NCI-H2107 treated with DMSO at 0.1 percent for 48 hours (cell line): Measurements from ENCODE around the gene TPCN2.
"Not testable (repeated sequence)": the region's sequence is repeated elsewhere in the genome, so short reads cannot be mapped to it uniquely, and the experiment has no call there.

ENCODE experiments used
- DNase-seq: peaks from one replicate; lab custom pipeline; 2025; ENCODE audit not compliant: unreplicated experiment; lab: John Stamatoyannopoulos, UW

TPCN2 gene

GRCh38 chr11:69073469-69073868, 24.7 kb downstream of the TPCN2 start:
- no peak for DNase-seq

DNA sequence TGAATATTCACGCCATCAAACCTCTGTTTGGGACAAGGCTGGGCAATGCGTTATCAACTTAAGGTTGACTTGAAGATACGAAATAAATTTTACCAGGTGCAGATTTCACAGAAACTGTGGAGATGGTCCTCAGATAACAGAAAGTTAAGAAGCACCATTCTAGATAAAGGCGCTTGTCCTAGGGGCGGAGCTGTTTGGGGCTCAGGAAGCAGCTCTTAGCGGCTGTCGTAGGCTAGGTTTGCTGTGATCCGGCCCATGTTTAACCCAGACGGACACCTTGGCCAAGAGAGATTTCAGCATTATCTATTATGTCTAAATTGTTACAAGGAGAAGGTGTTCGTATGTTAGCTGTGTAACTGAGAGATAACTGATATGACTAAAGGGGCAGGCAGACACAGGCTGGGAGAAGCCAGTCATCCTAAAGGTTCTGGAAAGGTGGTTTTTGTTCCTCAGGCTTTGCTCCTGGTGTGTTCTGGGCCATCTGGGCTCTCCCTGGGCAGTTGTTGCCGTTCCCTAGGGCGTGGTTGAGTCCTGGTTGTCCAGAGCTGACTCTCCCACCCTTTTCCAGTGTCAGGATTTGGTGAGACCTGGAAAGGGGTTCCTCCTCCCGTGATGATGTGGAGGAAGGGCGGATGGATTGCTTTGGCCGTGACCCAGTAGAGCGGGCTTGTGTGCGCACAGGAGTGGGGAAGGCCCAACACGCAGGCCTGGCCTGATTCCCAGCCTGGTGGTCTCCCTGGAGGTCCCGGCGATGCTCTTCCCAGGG, 25.8 kb downstream of the TPCN2 start:
- DNase-seq, result no peak

- DNase-seq, result no peak
Observed at GRCh38 chr11:69075421-69076128, 26.8 kb downstream of the TPCN2 start.

GRCh38 chr11:69076129-69076791, 27.5 kb downstream of the TPCN2 start:
- DNase-seq, result no peak

DNA sequence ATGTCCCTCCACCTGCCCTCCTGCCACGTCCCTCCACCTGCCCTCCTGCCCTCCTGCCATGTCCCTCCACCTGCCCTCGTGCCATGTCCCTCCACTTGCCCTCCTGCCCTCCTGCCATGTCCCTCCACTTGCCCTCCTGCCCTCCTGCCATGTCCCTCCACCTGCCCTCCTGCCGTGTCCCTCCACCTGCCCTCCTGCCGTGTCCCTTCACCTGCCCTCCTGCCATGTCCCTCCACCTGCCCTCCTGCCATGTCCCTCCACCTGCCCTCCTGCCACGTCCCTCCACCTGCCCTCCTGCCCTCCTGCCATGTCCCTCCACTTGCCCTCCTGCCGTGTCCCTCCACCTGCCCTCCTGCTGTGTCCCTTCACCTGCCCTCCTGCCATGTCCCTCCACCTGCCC, 28.2 kb downstream of the TPCN2 start:
- not testable (repeated sequence) for DNase-seq

- no peak for DNase-seq
Observed at GRCh38 chr11:69078508-69078907, 29.8 kb downstream of the TPCN2 start.

DNA sequence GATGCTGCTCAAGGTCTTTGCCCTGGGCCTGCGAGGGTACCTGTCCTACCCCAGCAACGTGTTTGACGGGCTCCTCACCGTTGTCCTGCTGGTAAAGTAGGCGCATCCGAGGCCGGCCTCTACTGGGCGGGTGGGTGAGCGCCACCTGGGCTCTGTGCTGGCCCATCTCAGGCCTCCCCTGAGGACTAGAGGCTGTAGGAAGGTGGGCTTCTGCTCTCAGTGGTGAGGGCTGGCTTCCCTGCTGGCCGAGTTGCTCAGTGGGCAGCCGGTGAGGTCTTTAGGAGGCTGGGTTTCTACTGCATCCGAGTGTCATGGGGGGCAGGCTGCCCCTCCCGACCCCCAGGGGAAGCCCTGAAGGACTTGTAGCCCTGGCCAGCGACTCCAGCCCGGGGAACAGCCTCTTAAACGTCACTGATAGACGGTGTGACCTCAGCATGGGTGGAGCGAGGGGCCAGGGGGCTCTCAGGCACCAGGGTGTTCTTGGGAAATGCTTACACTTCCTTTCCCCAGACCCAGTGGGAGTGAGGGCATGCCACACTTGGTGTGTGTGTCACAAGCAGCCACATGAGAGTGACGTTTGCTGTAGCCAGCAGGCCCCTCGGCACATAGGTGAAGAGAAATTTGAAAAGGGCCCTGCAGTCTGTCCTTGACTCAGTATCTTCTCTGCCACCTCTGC, 30.3 kb downstream of the TPCN2 start:
- DNase-seq, result no peak

GRCh38 chr11:69079661-69080256, 31.0 kb downstream of the TPCN2 start:
- DNase-seq, result no peak

DNA sequence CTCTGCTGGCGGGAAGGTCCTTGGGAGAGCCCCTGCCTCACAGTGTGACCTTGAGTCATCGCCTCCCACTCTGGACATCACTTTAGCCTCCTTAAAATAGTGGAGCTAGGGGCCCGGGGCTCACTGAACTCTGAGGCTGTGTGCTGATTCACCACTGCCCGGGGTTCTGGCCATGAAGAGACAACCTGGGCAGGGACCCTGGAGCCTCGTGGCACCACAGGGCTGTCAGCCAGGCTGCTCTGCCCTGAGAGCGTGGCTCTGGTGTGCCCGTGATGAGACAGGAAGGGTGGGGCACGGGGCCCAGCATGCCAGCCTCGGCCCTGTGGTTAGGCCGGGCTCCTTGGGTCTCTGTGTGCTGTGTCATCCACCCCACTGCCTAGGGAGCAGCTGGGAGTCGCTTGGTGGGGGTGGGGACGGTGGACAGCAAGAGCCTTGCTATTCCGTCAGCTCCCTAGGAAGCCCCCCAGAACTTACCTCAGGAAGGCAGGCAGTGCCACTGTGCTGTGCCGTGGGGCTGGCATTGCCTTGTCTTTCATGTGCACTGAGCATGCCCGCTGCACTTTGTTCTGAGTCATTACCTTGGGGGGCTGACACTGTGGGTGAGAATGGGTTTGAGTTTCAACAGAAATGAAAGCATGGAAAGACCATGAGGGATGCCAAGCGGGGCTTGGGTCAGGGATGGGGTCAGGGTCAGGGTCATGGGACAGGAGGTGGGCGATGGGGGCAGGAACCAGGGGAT, 31.7 kb downstream of the TPCN2 start:
- no peak for DNase-seq

DNA sequence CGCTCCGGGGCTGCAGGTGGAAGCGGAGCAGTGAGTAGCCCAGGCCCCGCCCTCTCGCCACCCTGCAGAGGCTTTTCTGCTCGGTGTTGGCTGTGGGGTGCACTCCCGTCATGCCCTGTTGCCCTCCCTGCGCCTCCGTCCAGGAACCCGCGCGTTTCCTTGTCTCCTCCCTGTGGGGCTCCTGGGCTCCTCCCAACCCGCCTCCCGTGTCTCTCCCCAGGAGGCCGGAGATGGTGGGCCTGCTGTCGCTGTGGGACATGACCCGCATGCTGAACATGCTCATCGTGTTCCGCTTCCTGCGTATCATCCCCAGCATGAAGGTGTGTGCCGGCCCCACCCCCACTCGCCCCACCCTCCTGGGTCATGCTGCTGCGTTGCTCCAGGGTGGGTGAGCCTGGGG, 32.4 kb downstream of the TPCN2 start:
- DNase-seq, result no peak

- DNase-seq, result no peak
Observed at GRCh38 chr11:69083531-69084247, 35.0 kb downstream of the TPCN2 start.

DNA sequence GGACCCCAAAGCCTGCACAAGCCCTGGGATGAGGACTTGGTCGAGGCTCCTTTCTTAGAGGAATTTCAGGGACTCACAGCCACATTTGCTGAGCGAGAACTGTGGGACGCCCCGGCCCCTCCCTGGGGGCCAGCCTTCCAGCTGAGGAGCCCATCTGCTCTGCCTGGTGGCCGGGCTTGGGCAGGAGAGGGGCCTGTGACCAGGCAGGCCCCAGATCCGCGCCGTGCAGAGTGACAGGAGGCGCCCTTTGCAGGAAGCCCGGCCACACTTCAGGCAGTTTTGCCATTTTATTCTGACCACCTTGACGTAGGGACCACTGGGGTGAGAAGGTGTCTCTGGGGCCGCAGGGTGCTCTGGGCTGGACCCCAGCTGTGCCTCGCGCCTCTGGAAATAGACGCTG, 35.6 kb downstream of the TPCN2 start:
- no peak for DNase-seq

- DNase-seq, result no peak
Observed at GRCh38 chr11:69085490-69086095, 36.9 kb downstream of the TPCN2 start.

- no peak for DNase-seq
Observed at GRCh38 chr11:69086152-69087132, 37.7 kb downstream of the TPCN2 start.

DNA sequence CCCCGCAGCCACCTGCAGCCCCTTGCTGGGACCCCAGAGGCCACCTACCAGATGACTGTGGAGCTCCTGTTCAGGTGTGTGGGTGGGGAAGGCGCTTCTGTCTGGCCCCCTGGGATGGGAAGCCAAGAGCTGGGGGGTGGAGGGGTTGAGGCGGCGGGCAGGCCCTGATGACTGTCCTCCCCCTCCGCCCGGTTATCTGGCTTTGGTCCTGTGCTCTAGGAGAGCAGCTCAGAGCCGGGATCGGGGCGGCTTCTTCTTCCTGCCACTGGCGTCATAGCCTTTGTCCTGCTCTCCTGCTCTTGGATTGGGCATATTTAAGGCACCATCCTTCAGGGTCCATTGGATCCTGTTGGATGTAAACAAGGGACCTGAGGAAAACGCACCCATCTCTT, 38.4 kb downstream of the TPCN2 start:
- DNase-seq, result no peak

DNA sequence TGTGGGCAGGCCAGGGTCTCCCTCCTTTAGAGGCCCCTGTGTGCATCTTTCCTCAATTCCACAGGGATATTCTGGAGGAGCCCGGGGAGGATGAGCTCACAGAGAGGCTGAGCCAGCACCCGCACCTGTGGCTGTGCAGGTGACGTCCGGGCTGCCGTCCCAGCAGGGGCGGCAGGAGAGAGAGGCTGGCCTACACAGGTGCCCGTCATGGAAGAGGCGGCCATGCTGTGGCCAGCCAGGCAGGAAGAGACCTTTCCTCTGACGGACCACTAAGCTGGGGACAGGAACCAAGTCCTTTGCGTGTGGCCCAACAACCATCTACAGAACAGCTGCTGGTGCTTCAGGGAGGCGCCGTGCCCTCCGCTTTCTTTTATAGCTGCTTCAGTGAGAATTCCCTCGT, 39.1 kb downstream of the TPCN2 start:
- DNase-seq, result no peak

DNA sequence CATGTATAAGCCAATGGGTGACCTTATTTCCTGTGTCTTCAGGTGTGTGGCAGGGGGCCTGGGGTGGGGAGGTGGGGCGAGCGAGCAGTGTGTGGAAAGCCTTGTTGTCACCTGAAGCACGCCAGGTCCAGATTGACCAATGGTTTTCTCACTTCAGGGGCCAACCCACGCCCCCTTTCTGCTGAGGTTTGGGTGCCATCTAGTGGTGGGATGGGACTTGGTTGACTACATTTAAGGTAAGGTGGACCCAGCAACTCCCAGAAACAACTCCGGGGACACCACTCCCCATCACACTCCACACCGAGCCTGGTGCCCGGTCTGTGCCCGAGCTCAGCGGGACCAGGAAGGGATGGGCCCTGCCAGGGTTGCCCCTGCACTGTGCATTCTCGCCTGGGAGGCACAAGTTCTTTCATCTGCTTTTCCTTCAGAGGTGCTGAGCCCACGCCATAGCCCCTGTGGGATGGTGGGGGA, 40.0 kb downstream of the TPCN2 start:
- peak; percentile 26 for DNase-seq

GRCh38 chr11:69089258-69089657, 40.5 kb downstream of the TPCN2 start:
- no peak for DNase-seq
